Right atrium auricular region (tissue), 2 donors: ENCODE results near the gene RAD51B. TPM values are rescaled to one million over a fixed set of nuclear protein-coding genes. Genes with fewer than 3 reads are reported as not detected.

Experiments
- DNase-seq: peaks from one replicate; pipeline ENCODE4 v3.0.0-alpha.2; 2019; ENCODE audit warnings: low spot score
- H3K27ac ChIP-seq, 2 donors: fragments of 200-600 bp; sonication (generic); 1 replicate in 1 of 2; 2 replicates in 1 of 2; pipeline ENCODE4 v1.5.1; 2016 to 2019
- H3K27me3 ChIP-seq, 2 donors: fragments of 200-600 bp; sonication (generic); one replicate each; pipeline versions ENCODE4 v1.5.1 to v1.6.0; 2017 to 2019
- H3K36me3 ChIP-seq: fragments of 200-600 bp; sonication (generic); one replicate; pipeline ENCODE4 v1.5.1; 2016
- H3K4me1 ChIP-seq, 2 donors: fragments of 200-600 bp; sonication (generic); one replicate each; pipeline versions ENCODE4 v1.5.1 to v1.6.0; 2017 to 2019
- H3K4me3 ChIP-seq, 2 donors: fragments of 200-600 bp; sonication (generic); 1 replicate in 1 of 2; 2 replicates in 1 of 2; pipeline ENCODE4 v1.5.1; 2017 to 2019; ENCODE audit warnings: mild to moderate bottlenecking in 1 of 2, moderate library complexity in 1 of 2
- H3K9me3 ChIP-seq, 2 donors: fragments of 200-600 bp; sonication (generic); one replicate each; pipeline ENCODE4 v1.5.1; 2019
- total RNA-seq, 2 donors: library from RNA; depleted of rRNA; stranded (reverse); fragments of >200 nt; gene quantifications; one replicate each; pipeline ENCODE4 v1.1.0, GENCODE V29; 2016
- TF ChIP-seq, protein P1 (sequence below), 2 donors: fragments of 200-600 bp; sonication (generic); IDR thresholded peaks; one replicate each; pipeline ENCODE4 v1.5.1; 2019; ENCODE audit warnings: antibody characterized with exemption in 2 of 2

The RAD51B gene
- total RNA-seq, 2 donors from 2014 or later = 1.2 to 1.5 TPM

DNA sequence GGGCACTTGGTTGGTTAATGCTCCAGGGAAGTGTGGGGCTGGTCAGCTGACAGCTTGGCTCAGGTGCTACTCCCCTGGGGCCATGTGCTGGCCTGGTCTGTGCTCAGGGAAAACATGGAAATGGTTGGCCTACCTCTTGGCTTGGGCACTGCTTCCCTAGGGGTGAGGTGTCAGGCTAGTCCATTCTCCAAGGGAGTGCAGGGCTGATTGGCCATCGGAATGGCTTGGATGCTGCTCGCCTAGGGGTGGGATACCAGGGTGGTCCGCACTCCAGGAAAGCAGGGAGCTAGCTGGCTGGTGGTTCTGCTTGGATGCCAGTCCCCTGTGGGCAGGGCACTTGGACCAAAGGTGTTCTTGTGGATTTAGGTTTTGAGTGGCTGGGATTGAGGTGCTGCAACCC is 245.7 kb downstream of the RAD51B start:
- Histone ChIP-seq H3K36me3 (no peaks in the 10 kb centered on the region), H3K4me3 (no peak overlapping the region), H3K9me3 (peaks cover 0 to 28% of the 10 kb centered on the region in 2 donors), H3K4me1 (no peaks in the 10 kb centered on the region), H3K27ac (no peak overlapping the region), H3K27me3 (no peaks in the 10 kb centered on the region)
- no peak for DNase-seq
- TF ChIP-seq, protein P1, sequence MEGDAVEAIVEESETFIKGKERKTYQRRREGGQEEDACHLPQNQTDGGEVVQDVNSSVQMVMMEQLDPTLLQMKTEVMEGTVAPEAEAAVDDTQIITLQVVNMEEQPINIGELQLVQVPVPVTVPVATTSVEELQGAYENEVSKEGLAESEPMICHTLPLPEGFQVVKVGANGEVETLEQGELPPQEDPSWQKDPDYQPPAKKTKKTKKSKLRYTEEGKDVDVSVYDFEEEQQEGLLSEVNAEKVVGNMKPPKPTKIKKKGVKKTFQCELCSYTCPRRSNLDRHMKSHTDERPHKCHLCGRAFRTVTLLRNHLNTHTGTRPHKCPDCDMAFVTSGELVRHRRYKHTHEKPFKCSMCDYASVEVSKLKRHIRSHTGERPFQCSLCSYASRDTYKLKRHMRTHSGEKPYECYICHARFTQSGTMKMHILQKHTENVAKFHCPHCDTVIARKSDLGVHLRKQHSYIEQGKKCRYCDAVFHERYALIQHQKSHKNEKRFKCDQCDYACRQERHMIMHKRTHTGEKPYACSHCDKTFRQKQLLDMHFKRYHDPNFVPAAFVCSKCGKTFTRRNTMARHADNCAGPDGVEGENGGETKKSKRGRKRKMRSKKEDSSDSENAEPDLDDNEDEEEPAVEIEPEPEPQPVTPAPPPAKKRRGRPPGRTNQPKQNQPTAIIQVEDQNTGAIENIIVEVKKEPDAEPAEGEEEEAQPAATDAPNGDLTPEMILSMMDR (IDR thresholded peaks at IDR 0.05) = no peak

DNA sequence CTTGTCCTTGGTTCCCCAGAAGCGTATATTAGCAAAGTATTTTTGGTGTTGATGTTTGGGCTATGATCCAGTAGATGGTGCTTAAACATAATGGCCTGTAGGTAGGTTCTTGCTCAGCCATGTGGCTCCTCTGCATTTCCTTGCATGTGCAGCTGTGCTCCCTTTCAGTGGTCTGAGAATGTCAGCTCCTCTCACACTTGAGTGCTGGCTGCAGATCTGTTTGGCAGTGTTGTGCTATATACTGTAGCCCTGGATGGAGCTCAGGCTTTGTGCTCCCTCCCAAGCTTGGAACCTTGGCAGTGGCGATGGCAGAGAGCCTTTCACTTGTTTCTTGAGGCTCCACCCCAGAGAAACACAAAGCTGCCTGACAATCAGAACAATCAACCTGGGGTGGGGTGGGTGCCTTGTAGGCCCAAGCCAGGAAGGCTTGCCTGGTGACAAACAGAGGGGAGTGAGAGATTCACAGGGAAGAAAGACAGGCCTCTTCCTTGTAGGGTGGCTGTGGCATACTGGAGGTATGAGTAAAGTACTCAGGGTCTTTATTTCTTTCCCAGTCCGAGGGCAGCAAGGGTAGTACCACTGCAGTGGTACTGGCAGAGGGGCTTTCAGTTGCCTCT is 255.3 kb downstream of the RAD51B start:
- no peak for DNase-seq
- H3K4me1 ChIP-seq = no peaks in the 10 kb centered on the region
- H3K27ac ChIP-seq = no peak overlapping the region
- no peaks in the 10 kb centered on the region for H3K36me3 ChIP-seq
- no peak overlapping the region for H3K4me3 ChIP-seq
- TF ChIP-seq, protein P1 (IDR thresholded peaks at IDR 0.05) = no peak
- peaks cover 0 to 26% of the 10 kb centered on the region in 2 donors for H3K9me3 ChIP-seq
- no peaks in the 10 kb centered on the region for H3K27me3 ChIP-seq

DNA sequence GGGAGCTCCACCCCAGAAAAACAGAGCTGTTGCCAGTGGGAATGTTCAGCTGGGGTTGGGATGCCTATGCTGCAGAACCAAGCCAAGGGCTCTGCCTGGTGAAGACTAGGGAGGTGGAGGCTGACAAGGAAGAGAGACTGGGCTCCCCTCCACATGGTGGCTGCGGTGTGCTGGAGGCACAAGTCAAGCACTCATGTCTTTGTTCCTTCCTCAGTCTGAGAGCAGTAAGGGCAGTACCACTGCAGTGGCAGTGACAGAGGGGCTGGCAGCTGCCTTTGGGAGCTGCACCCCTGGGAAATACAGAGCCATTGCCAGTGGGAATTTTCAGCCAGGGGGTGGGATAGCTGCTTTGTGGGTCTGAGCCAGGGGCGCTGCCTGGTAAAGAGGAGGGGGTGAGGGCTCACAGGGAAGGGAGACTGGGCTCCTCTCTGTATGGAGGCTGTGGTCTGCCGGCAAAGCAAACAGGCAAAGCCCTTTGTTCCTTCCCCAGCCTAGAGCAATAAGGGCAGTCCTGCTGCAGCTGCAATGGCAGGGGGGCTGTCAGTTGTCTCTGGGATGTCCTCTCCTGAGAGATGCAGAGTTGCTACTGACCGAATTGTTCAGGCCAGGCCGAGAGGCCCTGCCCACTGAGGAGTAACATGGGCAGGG is 255.9 kb downstream of the RAD51B start:
- Histone ChIP-seq H3K27me3 (no peaks in the 10 kb centered on the region), H3K9me3 (peaks cover 0 to 20% of the 10 kb centered on the region in 2 donors), H3K4me3 (no peak overlapping the region), H3K27ac (no peak overlapping the region), H3K36me3 (no peaks in the 10 kb centered on the region), H3K4me1 (no peaks in the 10 kb centered on the region)
- DNase-seq = no peak
- TF ChIP-seq, protein P1 (IDR thresholded peaks at IDR 0.05) = no peak

DNA sequence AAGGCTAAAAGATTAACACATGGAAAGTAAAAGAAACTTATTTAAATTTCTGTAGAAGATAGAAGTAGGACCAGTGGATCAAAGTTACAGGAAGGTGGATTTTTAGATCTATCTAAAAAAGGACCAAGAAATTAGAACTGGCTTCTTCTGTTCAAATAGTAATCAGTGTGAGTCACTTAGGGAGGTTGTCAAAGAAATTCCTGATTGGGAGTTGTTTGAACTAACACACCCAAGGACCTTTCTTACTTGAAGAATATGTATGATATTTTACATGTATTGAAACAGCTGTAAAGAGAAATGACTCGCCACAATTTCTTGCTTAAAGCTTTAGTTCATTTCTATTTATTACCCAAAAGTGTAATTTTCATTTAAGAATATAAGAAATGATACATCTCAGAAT is 256.9 kb downstream of the RAD51B start:
- no peaks in the 10 kb centered on the region for H3K27me3 ChIP-seq
- H3K9me3 ChIP-seq = peaks cover 0 to 20% of the 10 kb centered on the region in 2 donors
- no peak overlapping the region for H3K27ac ChIP-seq
- TF ChIP-seq, protein P1 (IDR thresholded peaks at IDR 0.05) = no peak
- no peak for DNase-seq
- no peaks in the 10 kb centered on the region for H3K36me3 ChIP-seq
- H3K4me3 ChIP-seq = no peak overlapping the region
- H3K4me1 ChIP-seq = no peaks in the 10 kb centered on the region

DNA sequence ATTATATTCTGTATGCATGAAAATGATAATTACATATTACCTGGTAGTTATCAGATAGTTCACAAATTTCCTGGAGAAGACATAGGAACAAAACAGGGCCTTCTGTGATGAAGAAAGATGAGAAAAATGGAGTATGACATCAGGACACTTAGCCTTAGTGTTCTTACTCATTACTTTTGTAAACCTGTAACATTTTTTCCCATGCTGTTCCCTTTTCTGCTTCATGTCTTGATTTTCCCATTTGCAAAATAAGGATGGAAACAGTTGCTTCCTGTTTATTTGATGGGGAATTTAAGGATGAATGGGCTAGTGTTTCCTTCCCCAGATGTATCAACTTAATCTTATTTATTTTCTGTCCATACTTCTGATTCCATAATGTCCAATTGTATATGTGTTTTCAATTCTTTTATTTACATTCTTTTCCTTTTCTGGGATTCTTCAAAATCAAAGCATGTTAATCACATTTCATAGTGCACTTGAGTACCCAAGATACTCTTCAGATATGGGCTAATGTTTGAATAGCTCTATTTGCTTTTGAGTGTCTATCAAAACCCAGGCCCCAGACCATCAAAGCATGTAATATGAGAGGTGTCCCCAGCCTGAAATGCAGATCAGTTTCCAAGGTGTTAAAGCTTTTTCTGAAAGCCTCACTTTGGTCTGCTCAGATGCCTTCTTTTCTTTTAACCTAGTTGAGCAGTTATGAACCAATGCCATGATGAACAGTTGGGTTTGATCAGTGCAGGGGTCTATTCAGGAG is 260.5 kb downstream of the RAD51B start:
- Histone ChIP-seq H3K4me1 (no peaks in the 10 kb centered on the region), H3K9me3 (no peaks in the 10 kb centered on the region), H3K36me3 (no peaks in the 10 kb centered on the region), H3K27ac (no peak overlapping the region), H3K27me3 (no peaks in the 10 kb centered on the region), H3K4me3 (no peak overlapping the region)
- TF ChIP-seq, protein P1 (IDR thresholded peaks at IDR 0.05) = no peak
- no peak for DNase-seq
